Activated gamma-delta T cell treated with Interleukin-2 at 50 U/mL for 16 hours (primary cell): Measurements from ENCODE around the gene SNAPC1.
"Not testable (repeated sequence)": the region's sequence is repeated elsewhere in the genome, so short reads cannot be mapped to it uniquely, and the experiment has no call there.

Experiments used
- DNase-seq: peaks from one replicate; pipeline ENCODE4 v3.0.0-alpha.2; 2020

The SNAPC1 gene, protein sequence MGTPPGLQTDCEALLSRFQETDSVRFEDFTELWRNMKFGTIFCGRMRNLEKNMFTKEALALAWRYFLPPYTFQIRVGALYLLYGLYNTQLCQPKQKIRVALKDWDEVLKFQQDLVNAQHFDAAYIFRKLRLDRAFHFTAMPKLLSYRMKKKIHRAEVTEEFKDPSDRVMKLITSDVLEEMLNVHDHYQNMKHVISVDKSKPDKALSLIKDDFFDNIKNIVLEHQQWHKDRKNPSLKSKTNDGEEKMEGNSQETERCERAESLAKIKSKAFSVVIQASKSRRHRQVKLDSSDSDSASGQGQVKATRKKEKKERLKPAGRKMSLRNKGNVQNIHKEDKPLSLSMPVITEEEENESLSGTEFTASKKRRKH

DNA sequence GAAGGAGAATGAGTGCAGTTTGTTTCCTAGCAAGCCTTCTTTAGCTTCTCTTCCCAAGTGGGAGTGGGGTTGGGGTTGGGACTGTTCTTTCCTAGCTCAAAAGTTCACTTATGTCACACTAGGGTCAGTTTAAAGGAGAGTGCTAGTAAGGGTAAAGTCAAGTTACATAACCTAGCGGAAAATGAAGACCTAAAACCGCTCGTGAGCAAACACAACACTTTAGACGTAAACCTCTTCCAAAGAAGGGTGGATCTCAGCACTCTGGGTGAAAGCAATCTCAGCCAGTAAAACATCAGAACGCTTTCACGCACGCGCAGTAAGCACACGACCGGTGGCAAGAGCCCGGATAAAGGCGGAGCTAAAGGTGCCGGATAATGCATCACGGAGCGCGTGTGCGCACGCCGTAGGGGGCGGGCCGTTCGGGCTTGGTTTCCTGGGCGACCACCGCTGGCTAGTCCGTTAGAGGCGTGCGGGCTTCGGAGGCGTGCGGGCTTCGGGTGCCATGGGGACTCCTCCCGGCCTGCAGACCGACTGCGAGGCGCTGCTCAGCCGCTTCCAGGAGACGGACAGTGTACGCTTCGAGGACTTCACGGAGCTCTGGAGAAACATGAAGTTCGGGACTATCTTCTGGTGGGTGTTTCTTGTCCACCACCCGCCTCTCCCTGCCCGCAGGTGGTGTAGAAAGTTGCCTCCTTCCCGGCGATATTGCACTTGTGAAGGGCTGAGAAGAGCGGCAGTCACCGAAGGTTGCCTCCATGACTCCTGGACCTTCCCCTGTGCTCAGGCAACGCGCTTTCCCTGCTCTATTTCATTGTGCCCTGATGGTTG, at the start of gene SNAPC1:
SNAPC1 (plus strand) TSS at position 462 of the 828 bp plus-strand sequence; CDS start at position 503, 41 bp downstream.
- DNase-seq = peak; percentile 97

DNA sequence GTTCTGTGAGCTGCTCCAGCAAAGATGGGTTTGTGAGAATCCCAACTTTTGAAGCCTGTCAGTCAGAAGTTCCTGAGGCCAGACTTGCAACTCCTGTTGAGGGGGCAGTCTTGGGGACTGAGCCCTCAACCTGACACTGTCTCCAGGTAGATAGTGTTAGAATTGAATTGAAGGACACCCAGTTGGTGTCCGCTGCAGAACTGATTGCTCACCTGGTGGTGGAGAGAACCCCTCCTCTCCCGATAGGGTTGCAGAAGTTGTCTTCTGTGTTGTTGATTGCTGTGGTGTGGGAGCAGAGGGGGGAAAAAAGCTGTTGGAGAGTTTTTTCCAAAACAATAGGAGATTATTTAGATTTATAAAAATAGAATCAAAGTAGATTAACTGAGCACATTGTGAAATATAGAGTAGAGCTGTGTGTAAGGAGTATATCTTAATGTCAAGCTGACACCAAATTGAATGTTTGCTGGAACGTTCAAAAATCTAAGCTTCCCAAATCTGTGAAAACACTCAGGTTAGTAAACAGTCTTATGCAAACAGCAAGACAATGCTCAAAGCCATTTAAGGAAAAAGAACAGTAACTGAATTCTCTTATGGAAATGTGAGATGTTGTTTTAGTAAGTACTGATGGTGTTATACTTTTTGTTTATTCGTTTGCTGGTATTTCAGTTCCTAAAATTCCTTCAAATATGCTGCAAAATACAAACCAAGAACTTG, 48.3 kb upstream of the SNAPC1 start:
- DNase-seq = no peak

DNA sequence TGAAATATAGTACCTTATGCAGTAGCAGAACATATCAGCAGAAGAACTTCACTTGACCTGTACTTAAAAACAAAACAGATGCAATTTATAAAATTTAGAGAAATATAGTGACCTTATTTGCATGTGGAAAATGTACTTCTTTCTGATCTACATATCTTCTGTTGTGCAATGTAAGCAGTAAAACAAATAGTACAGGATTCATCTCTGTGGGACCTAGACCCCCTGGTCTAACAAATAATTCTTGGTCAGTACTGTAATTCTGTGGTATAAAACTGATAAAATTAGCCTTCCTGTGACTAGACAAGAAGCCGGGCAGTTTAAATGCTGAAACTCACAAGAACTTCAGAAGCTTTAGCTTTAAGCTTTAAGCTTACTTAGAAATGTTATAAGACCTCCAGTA, 45.3 kb upstream of the SNAPC1 start:
- no peak for DNase-seq

DNA sequence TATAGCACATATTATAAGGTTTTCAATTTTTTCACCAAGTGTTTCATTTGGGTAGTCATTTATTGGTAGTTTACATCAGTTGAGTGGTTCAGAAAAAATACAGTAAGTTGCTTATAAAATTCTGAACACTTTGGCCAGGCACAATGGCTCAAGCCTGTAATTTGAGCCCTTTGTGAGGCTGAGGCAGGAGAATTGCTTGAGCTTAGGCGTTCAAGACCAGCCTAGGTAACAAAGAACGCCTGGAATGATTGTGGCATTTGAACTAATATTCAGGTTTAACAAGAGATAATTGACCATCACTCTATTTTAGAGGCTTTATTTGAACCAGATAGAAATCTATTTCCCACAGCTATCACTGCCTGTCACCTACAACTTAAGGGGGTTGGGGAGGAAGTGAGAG, 44.2 kb upstream of the SNAPC1 start:
- DNase-seq = no peak

DNA sequence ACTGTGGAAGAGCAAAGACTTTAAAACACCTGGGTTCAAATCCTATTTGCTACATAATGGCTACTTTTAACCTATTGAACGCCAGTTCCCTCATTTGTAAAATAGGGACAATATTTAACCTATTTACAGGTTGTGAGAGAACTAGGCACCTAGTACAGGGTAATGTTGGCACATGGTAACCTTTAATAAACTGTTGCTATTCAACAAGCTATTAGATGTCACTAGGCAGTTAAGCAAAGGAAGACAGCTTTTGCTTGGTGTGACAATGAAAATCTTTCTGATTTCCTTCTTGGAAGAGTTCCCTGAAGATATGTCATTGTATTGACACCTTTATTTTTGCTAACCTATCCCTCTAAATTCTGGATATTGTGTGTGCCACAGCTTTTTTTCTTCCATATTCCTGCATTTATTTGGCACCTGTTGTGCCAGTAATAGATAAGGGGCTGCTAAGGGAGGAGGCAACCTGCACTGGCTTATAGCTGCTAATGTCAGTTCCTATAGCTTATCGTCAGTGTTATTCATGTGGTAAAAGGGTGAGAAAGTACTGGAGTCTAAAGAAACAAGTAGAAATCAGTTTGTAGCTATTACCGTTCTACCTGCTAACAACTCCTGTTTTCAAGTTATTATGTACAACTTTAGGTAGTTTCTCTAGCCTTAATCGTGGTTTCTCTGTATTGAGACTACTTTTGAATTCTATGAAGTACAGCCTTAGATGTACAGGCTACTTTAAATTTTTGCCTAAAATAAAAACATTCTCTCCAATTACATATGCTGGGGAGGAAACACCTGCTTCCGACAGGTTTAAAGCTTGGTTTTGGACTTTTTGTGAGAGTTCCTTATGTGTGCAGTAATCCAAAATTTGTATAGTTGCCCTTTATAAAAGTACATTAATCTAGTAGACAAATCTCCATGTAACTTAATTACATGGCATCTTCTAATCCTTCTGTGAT, 42.6 kb upstream of the SNAPC1 start:
- DNase-seq = no peak

DNA sequence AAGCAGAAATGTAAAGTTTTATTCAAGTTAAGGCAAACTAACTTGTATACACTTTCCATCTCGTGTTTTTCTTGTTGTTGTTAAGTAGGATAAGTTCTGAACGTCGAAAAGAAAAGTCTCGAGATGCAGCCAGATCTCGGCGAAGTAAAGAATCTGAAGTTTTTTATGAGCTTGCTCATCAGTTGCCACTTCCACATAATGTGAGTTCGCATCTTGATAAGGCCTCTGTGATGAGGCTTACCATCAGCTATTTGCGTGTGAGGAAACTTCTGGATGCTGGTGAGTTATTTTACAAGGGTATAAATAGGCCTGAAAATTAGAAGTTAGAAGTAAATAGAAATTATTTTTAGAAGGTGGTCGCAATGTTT, 41.9 kb upstream of the SNAPC1 start:
- DNase-seq = no peak

DNA sequence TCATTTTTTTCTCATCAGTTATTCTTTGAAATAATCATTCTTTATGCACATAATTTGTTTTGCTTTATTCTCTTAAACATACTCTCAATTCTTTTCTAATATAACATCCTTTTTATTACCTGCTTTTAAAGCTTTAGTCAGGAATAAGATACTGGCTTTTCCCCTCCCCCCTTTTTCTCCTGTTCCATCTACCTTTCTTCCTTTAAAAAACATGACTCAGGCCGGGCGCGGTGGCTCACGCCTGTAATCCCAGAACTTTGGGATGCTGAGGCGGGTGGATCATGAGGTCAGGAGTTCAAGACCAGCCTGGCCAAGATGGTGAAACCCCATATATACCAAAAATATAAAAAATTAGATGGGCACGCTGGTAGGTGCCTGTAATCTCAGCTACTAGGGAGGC, 41.5 kb upstream of the SNAPC1 start:
- no peak for DNase-seq

DNA sequence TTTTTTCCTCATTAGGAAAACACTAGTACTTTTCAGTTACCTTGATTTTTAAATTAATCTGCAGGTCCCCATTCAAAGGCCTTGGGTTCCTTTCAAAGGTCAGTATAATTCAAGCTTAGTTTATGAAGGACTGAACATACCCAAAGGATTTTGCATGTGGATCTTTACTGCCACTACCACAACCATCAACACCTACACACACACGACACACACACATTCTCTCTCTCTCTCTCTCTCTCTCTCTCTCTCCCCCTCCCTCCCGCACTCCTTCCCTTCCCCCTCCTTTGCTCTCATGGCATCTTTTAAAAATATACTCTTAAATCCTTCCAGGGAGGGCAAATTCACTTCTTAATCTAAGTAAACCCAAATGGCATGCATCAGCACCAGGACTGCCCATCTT, 38.1 kb upstream of the SNAPC1 start:
- DNase-seq = no peak

DNA sequence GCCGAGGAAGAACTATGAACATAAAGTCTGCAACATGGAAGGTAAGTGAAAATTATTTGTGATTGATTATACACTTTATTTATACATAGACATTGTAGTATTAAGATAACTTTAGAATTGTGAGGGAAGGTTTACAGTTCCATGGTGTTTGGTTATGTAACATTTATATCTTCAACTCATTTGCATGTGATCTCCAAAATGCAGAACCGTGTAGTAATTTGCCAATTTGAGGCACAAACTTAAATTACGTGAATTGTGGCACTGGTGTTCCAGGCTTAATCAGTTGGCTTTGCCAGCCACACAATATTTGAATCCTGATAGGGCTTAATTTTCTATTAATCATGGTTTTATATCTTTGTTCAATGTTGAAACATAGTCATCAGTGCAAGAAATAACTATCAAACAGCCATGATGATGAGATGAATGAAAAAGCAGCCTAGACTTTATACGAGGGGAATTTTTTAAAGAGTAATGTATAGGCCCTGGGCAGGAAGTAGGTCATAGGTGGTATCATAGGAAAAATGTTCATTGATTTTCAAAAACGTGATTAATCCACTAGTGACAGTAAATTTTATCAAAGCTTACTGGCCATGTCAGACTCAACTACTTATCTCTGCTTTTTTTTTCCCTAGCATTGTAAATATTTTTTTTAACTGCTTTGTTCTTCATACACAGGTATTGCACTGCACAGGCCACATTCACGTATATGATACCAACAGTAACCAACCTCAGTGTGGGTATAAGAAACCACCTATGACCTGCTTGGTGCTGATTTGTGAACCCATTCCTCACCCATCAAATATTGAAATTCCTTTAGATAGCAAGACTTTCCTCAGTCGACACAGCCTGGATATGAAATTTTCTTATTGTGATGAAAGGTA, 35.2 kb upstream of the SNAPC1 start:
- no peak for DNase-seq

DNA sequence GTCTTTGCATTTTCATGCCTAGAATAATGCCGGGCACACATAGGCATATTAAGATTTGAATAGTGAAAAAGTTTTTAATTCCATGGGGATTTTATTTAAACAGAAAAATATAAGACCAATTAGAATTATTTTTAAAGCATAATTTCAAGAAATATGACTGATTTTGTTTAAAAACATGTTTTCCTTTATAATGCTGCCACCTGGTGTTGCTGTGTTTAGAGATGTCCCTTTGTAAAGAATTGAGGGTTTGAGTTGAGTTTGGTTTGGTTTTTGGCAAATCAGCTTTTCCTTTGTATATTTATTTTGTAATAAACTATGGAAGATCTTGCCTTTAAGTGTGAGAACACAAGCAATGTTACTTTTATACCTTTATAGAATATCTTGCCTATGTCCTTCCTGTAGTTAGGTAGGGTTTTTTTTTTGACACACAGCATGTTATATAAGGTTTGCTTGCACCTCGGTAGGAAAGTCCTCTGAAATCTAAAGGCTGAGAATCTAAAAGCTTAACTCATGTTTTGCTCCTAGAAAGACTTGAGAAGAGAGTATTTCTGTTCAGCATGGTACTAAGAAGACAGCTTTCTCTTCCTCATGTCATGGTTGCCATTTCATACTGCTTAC, 31.4 kb upstream of the SNAPC1 start:
- DNase-seq = no peak

DNA sequence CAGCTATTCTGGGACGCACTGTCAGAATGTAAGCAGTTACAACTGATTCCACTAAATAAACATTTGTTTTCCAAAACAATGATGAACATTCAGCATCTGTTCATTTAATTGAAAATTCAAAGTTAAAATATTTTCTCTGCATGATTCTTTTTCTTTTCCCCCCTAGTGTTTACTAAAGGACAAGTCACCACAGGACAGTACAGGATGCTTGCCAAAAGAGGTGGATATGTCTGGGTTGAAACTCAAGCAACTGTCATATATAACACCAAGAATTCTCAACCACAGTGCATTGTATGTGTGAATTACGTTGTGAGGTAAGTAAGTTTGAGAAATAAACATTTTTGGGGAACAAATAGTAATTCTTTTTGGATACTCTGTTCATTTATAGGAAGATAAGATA, 28.2 kb upstream of the SNAPC1 start:
- DNase-seq = no peak

DNA sequence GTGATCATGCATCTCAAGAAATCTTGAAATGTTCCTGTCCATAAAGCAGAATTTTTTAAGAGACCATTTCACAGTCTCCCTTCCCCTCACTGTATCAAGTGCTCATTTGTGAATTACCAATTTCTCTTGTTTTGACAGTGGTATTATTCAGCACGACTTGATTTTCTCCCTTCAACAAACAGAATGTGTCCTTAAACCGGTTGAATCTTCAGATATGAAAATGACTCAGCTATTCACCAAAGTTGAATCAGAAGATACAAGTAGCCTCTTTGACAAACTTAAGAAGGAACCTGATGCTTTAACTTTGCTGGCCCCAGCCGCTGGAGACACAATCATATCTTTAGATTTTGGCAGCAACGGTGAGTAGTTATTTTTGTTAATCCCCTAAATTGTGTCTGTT, 25.5 kb upstream of the SNAPC1 start:
- DNase-seq = no peak

DNA sequence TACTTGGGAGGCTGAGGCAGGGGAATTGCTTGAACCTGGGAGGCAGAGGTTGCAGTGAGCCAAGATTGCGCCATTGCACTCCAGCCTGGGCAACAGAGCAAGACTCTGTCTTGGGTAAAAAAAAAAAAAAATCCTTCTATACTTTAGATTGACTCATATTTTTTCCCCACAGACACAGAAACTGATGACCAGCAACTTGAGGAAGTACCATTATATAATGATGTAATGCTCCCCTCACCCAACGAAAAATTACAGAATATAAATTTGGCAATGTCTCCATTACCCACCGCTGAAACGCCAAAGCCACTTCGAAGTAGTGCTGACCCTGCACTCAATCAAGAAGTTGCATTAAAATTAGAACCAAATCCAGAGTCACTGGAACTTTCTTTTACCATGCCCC, 24.3 kb upstream of the SNAPC1 start:
- DNase-seq = no peak

DNA sequence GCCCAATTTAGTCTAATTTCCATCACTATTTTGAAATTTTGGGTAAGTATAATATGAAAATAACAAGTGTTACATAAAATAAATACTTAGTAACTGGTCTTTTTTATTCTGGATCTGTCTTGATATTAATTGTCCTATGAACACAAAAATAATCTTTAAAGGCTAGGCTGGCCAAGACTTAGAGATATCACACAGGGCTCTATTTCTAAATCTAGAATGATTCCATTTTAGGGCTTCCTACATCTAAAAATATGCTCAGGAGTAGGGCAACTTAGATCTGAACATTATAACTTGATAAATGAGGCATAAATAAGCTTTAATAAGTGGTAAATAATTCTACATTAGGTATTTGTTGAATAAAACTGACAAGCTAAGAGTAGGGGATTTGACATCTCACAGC, 23.1 kb upstream of the SNAPC1 start:
- no peak for DNase-seq

DNA sequence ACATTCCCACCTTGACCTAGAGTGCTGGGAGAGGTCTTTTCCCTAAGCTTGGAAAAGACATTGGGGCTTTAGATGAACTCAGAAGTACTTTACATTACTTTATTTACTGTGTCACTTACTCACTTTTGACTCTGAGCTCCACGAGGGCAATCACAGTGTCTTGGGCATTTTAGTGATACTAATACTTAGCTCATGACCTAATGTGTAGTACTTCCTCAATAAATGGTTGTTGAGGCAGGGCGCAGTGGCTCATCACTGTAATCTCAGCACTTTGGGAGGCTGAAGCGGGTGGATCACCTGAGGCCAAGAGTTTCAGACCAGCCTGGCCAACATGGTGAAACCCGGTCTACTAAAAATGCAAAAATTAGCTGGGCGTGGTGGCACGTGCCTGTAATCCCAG, 19.8 kb upstream of the SNAPC1 start:
- DNase-seq = no peak

DNA sequence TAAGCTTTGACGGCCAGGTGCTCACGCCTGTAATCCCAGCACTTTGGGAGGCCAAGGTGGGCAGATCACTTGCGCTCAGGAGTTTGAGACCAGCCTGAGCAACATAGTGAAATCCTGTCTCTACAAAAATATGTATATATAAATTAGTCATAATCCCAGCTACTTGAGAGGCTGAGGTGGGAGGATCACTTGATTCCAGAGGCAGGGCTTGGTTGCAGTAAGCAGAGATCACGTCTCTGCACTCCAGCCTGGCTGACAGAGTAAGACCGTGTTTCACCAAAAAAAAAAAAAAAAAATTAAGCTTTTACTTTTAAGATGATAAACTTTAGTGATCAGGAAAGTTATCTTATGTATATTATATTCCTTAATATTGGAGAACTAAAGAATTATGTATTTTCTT, 18.0 kb upstream of the SNAPC1 start:
- no peak for DNase-seq

DNA sequence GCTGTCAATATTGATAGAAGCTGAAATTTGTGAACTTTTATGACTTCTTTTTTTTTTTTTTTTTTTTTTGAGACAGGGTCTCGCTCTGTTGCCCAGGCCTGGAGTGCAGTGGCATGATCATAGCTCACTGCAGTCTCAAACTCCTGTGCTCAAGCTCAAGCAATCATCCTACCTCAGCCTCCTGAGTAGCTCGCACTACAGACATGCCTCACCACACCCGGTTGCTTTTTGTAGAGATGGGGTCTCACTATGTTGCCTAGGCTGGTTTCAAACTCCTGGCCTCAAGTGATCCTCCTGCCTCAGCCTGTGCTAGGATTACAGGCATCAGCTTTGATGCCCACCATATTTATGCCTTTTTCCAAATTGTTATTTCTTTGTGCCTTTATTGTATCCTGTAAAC, 15.9 kb upstream of the SNAPC1 start:
- not testable (repeated sequence) for DNase-seq

DNA sequence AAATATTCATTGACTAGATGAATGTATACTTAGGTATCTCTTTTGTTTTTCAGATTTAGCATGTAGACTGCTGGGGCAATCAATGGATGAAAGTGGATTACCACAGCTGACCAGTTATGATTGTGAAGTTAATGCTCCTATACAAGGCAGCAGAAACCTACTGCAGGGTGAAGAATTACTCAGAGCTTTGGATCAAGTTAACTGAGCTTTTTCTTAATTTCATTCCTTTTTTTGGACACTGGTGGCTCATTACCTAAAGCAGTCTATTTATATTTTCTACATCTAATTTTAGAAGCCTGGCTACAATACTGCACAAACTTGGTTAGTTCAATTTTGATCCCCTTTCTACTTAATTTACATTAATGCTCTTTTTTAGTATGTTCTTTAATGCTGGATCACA, 15.3 kb upstream of the SNAPC1 start:
- no peak for DNase-seq

DNA sequence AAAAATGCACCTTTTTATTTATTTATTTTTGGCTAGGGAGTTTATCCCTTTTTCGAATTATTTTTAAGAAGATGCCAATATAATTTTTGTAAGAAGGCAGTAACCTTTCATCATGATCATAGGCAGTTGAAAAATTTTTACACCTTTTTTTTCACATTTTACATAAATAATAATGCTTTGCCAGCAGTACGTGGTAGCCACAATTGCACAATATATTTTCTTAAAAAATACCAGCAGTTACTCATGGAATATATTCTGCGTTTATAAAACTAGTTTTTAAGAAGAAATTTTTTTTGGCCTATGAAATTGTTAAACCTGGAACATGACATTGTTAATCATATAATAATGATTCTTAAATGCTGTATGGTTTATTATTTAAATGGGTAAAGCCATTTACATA, 14.9 kb upstream of the SNAPC1 start:
- DNase-seq = no peak

DNA sequence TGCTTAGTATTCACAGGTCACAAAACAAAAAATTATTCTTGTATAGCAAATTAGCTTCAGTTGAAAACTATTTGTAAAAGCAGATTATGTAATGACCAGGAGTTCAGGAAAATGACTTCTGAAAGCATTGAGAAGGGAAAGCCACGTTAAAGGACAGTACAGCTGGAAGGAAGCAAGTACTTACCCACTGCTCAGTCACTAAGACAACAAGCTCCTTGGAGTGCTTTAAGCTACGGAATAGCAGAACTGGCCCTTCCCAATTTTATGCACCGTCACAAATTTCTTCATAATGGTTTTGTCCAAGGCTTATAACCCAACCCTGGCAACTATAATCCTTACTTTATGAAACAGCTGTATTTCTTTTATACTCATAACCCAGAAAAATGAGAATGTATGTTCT, 13.0 kb upstream of the SNAPC1 start:
- DNase-seq = no peak

DNA sequence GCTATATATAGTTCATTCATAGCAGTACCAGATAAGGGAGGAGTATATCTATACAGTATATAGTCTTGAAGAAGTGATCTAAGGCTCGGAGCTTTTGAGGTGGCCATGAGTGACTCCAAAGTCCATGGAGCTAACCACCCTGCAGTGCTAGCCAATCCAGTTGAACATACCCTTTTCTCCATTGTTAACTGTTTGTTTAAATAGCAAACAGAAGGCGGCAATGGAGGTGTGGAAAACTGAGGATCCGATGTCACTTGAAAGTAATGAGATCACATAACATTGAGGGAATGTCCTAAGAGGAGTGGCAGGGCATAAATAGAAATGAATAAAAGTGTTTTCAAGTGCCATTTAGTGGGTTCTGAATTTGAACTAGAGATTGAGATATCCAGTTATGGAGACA, 12.4 kb upstream of the SNAPC1 start:
- DNase-seq = no peak
